ENCODE measurements around the gene EXOC4. TPM values are rescaled to one million over a fixed set of nuclear protein-coding genes. Genes with fewer than 3 reads are reported as not detected.

Gene EXOC4
- total RNA-seq, 1 experiment from 2014 or later, result 71.0 TPM

DNA sequence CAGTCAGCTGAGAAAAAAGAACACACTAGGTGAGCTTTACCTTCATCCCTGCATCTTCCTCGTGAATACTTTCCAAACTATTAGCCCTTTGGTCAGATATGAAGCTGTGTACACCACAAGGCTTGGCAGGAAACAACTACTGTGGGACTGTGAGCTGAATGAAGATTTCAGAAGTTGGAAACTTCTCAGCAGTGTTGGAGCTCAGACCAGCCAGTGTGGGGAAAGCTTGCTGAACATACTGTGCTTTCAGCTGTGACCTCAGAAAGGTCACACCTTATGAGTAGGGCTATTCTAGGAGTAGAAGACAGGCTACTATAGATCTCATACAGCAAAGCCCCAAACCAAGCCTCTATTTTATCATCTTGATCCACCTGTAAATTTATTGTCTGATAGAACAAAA is 123.6 kb downstream of the EXOC4 start:
- POLR2A ChIA-PET, result no interaction called here
- BruUV-seq (replicated peaks), result no TSS peak

DNA sequence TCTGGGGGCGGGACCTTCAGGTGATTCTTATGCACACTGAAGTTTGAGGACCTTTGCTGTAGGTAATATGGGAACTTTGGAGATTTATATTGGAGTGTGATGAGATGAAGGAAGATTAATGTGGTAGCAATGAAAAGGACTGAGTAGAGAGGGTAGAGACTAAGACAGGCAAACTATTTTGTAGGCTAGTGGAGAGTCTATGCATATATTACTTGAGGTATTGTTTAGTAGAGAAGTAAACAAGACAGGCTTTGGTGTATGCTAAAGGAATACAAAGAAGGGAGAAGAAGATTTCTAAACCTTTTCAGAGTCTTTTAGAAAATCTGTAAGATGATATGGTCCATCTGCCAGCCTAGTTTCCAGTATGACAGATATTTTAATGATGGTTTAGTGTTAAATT is 129.1 kb downstream of the EXOC4 start:
- intact Hi-C loops (cut with micrococcal nuclease; ENCODE audit: unreplicated experiment) (no loop called here), in situ Hi-C loops (cut with HindIII; ENCODE audit: low pct_unique_long_range_greater_than_20kb, low sequenced_read_pairs) (no loop called here)
- Histone ChIP-seq H3K36me3 (ENCODE audit: control insufficient read depth, insufficient read depth, low read length) (no peaks in the 10 kb centered on the region), H3K4me1 (ENCODE audit: control insufficient read depth, insufficient read depth, low read length) (no peaks in the 10 kb centered on the region), H3K27ac (ENCODE audit: low read length) (no peak overlapping the region), H3K9me3 (ENCODE audit: control insufficient read depth, insufficient read depth, low read depth, low read length) (peaks cover 3% of the 10 kb centered on the region; the same call in 1 of the 2 replicates), H3K27me3 (ENCODE audit: control insufficient read depth, insufficient read depth, low read length) (no peaks in the 10 kb centered on the region), H3K4me3 (ENCODE audit: low read depth in 2 of 2, low read length in 2 of 2) (no peak overlapping the region)
- no TSS peak for BruUV-seq (replicated peaks)
- CTCF ChIA-PET, result no interaction called here
- POLR2A ChIA-PET, result no interaction called here
- TF ChIP-seq, protein P1, sequence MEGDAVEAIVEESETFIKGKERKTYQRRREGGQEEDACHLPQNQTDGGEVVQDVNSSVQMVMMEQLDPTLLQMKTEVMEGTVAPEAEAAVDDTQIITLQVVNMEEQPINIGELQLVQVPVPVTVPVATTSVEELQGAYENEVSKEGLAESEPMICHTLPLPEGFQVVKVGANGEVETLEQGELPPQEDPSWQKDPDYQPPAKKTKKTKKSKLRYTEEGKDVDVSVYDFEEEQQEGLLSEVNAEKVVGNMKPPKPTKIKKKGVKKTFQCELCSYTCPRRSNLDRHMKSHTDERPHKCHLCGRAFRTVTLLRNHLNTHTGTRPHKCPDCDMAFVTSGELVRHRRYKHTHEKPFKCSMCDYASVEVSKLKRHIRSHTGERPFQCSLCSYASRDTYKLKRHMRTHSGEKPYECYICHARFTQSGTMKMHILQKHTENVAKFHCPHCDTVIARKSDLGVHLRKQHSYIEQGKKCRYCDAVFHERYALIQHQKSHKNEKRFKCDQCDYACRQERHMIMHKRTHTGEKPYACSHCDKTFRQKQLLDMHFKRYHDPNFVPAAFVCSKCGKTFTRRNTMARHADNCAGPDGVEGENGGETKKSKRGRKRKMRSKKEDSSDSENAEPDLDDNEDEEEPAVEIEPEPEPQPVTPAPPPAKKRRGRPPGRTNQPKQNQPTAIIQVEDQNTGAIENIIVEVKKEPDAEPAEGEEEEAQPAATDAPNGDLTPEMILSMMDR (IDR thresholded peaks at IDR 0.05), result no peak
- DNase-seq (ENCODE audit: low read depth, low spot score) (no peak), ATAC-seq (no peak)

More for the DNA sequence above, 123.6 kb downstream of the EXOC4 start:
- CTCF ChIA-PET, result no interaction called here
- Histone ChIP-seq H3K4me3 (ENCODE audit: low read depth in 2 of 2, low read length in 2 of 2) (no peak overlapping the region), H3K27ac (ENCODE audit: low read length) (no peak overlapping the region), H3K27me3 (ENCODE audit: control insufficient read depth, insufficient read depth, low read length) (no peaks in the 10 kb centered on the region), H3K9me3 (ENCODE audit: control insufficient read depth, insufficient read depth, low read depth, low read length) (peaks cover 3% of the 10 kb centered on the region; the same call in 1 of the 2 replicates), H3K36me3 (ENCODE audit: control insufficient read depth, insufficient read depth, low read length) (no peaks in the 10 kb centered on the region), H3K4me1 (ENCODE audit: control insufficient read depth, insufficient read depth, low read length) (no peaks in the 10 kb centered on the region)
- TF ChIP-seq, protein P2, sequence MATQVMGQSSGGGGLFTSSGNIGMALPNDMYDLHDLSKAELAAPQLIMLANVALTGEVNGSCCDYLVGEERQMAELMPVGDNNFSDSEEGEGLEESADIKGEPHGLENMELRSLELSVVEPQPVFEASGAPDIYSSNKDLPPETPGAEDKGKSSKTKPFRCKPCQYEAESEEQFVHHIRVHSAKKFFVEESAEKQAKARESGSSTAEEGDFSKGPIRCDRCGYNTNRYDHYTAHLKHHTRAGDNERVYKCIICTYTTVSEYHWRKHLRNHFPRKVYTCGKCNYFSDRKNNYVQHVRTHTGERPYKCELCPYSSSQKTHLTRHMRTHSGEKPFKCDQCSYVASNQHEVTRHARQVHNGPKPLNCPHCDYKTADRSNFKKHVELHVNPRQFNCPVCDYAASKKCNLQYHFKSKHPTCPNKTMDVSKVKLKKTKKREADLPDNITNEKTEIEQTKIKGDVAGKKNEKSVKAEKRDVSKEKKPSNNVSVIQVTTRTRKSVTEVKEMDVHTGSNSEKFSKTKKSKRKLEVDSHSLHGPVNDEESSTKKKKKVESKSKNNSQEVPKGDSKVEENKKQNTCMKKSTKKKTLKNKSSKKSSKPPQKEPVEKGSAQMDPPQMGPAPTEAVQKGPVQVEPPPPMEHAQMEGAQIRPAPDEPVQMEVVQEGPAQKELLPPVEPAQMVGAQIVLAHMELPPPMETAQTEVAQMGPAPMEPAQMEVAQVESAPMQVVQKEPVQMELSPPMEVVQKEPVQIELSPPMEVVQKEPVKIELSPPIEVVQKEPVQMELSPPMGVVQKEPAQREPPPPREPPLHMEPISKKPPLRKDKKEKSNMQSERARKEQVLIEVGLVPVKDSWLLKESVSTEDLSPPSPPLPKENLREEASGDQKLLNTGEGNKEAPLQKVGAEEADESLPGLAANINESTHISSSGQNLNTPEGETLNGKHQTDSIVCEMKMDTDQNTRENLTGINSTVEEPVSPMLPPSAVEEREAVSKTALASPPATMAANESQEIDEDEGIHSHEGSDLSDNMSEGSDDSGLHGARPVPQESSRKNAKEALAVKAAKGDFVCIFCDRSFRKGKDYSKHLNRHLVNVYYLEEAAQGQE (IDR thresholded peaks at IDR 0.05; ENCODE audit: insufficient read depth in 1 of 2, low read depth in 2 of 2, low read length in 1 of 2), result no peak
- TF ChIP-seq SIN3A (IDR thresholded peaks at IDR 0.05; ENCODE audit: borderline replicate concordance, insufficient read depth, low read depth, low read length) (no peak), TCF7L2 (IDR thresholded peaks at IDR 0.05; ENCODE audit: low read depth, low read length) (no peak), POLR2AphosphoS5 (IDR thresholded peaks at IDR 0.05; ENCODE audit: low read depth, low read length) (no peak)
- TF ChIP-seq, protein P1 (IDR thresholded peaks at IDR 0.05), result no peak
- no peak for ATAC-seq
- no peak for DNase-seq (ENCODE audit: low read depth, low spot score)
- intact Hi-C loops (cut with micrococcal nuclease; ENCODE audit: unreplicated experiment), result no loop called here
- in situ Hi-C loops (cut with HindIII; ENCODE audit: low pct_unique_long_range_greater_than_20kb, low sequenced_read_pairs), result no loop called here

All from Panc1 (cell line).